ENCODE data around the gene FIGN. TPM values are rescaled to one million over a fixed set of nuclear protein-coding genes. Genes with fewer than 3 reads are reported as not detected.

The FIGN gene
- total and polyA plus RNA-seq, 2 of the 4 experiments (the other 2 are of a cell fraction): 0.77 to 0.90 TPM

DNA sequence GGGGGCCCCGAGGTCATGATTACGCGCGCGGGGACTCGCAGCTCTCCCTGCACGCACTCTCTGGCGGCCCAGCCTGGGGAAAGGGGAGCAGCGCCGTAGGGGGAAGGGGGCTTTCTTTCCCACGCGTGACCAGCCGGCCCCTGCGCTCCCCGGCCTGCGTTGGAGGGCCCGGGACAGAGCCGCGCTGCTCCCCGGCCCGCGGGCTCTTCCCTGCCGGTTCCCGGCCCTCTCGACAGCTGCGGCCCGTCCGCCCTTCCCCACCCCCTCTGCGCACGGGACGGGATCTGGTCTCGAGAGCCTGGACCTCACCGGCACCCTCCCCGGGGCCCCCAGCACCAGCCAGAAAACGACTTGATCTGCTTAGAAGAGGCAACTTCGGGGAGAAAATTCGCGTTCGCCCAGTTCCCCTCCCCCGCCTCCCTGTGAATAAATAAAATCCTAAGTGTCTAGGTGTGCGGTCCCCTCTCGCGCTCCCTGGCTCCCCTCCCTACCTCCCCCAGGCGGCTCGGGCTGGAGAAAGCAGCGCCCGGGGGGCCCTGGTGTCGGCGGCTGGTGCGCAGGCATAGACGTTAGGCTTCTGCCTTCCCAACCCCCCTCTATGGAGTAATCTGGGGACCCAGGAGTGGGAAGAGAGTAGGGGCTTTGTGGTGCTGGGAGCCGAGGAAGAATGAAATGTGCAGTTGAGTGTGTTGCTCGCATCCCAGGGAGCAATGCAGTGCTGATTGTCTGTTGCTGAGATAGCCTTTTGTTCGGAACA, 803 bp upstream of the FIGN start (continued):
- TF ChIP-seq MXI1 (IDR thresholded peaks at IDR 0.05; ENCODE audit: borderline replicate concordance, low read depth, low read length) (no peak), RCOR1 (IDR thresholded peaks at IDR 0.05; ENCODE audit: insufficient replicate concordance, low read length) (no peak)

Measured in IMR-90 (cell line).